HCT116 (cell line): ENCODE measurements around the gene FGFR3. TPM values are rescaled to one million over a fixed set of nuclear protein-coding genes. Genes with fewer than 3 reads are reported as not detected.

Experiments
- ATAC-seq: fragments of 200-7000 bp; cut with Tn5 transposase; 2 replicates; pipeline ENCODE4 v1.9.1; 2020; ENCODE audit warnings: mild to moderate bottlenecking, moderate library complexity
- BruUV-seq: library from RNA; stranded (reverse); fragments of 400-500 nt; replicated peaks from 2 replicates; lab custom pipeline; 2021; lab: Mats Ljungman, UMichigan
- CTCF ChIA-PET: fragments of 300-600 bp; sonication (Branson Sonifier 250); formaldehyde crosslinking; loops from one replicate; lab custom pipeline; 2021; ENCODE audit warnings: antibody characterized with exemption; lab: Charles Lee
- POLR2A ChIA-PET: fragments of 300-600, 350-600 bp; sonication (Branson Sonifier 250); formaldehyde crosslinking; loops from one replicate; lab custom pipeline; 2021; ENCODE audit warnings: antibody characterized with exemption; lab: Charles Lee
- RAD21 ChIA-PET, 2 experiments: fragments of 300-600 bp; sonication (Branson Sonifier 250); formaldehyde crosslinking; loops; one replicate each; lab custom pipeline; 2023; ENCODE audit warnings: low total read pairs in 2 of 2; ENCODE audit not compliant: uncharacterized antibody in 2 of 2, unreplicated experiment in 2 of 2, low non-redundant PET in 1 of 2; lab: Charles Lee
- DNase-seq: peaks from one replicate; pipeline ENCODE4 v3.0.0-alpha.2; 2010; ENCODE audit warnings: low read depth, low spot score
- H2AFZ ChIP-seq: fragments of 200-600 bp; shearing (Covaris generic), sonication (generic); 2 replicates; pipeline ENCODE4 v1.6.1; 2017; ENCODE audit warnings: low read depth, mixed run types, mixed read lengths, antibody characterized with exemption, low read length; ENCODE audit not compliant: poor library complexity, severe bottlenecking
- H3K27ac ChIP-seq: 2 replicates; pipeline ENCODE4 v1.5.1; 2012; ENCODE audit warnings: low read depth, low read length
- H3K27me3 ChIP-seq: fragments of 200-600 bp; sonication (generic); 2 replicates; pipeline ENCODE4 v1.6.1; 2016; ENCODE audit warnings: mixed run types, low read length, mixed read lengths; ENCODE audit not compliant: insufficient read depth
- H3K36me3 ChIP-seq, 2 experiments: fragments of 200-500 bp in 1 of 2; fragments of 200-600 bp in 1 of 2; sonication (Bioruptor generic) in 1 of 2; sonication (generic) in 1 of 2; 2 replicates each; pipeline versions ENCODE4 v1.5.1 to v1.6.1; 2014 to 2016; ENCODE audit warnings: low read length in 2 of 2, inconsistent platforms in 1 of 2, mixed read lengths in 1 of 2, mixed run types in 1 of 2; ENCODE audit not compliant: insufficient read depth in 2 of 2, control insufficient read depth in 1 of 2
- H3K4me1 ChIP-seq, 2 experiments: fragments of 200-600 bp in 1 of 2; sonication (generic) in 1 of 2; 2 replicates each; pipeline versions ENCODE4 v1.5.1 to v1.6.1; 2012 to 2017; ENCODE audit warnings: low read length in 2 of 2, inconsistent platforms in 1 of 2, mild to moderate bottlenecking in 1 of 2, mixed read lengths in 1 of 2, mixed run types in 1 of 2, moderate library complexity in 1 of 2; ENCODE audit not compliant: insufficient read depth in 2 of 2, control insufficient read depth in 1 of 2
- H3K4me2 ChIP-seq: fragments of 200-600 bp; sonication (generic); 2 replicates; pipeline ENCODE4 v1.6.1; 2017; ENCODE audit warnings: mixed run types, low read length, mixed read lengths
- H3K4me3 ChIP-seq, 2 experiments: fragments of 200-600 bp in 1 of 2; sonication (generic) in 1 of 2; replicated peaks in 1 of 2; 2 replicates each; pipeline ENCODE4 v1.5.1; 2011 to 2016; ENCODE audit warnings: low read length in 2 of 2, control low read depth in 1 of 2, low read depth in 1 of 2, mild to moderate bottlenecking in 1 of 2, mixed read lengths in 1 of 2, mixed run types in 1 of 2
- H3K79me2 ChIP-seq: fragments of 200-600 bp; sonication (generic); 2 replicates; pipeline ENCODE4 v1.6.1; 2017; ENCODE audit warnings: mild to moderate bottlenecking, mixed run types, low read length, moderate library complexity, mixed read lengths; ENCODE audit not compliant: insufficient read depth
- H3K9ac ChIP-seq: fragments of 200-600 bp; sonication (generic); 2 replicates; pipeline ENCODE4 v1.6.1; 2016; ENCODE audit warnings: low read length, mixed read lengths
- H3K9me2 ChIP-seq: fragments of 200-600 bp; sonication (generic), shearing (Covaris generic); 2 replicates; pipeline ENCODE4 v1.6.1; 2017; ENCODE audit warnings: mixed run types, mild to moderate bottlenecking, moderate library complexity; ENCODE audit not compliant: insufficient read depth
- H3K9me3 ChIP-seq, 2 experiments: fragments of 200-500 bp in 1 of 2; fragments of 200-600 bp in 1 of 2; sonication (Bioruptor generic) in 1 of 2; sonication (generic) in 1 of 2; 2 replicates each; pipeline ENCODE4 v1.6.1; 2014 to 2017; ENCODE audit warnings: low read length in 2 of 2, mixed read lengths in 2 of 2, inconsistent platforms in 1 of 2, low read depth in 1 of 2, mild to moderate bottlenecking in 1 of 2, mixed run types in 1 of 2, moderate library complexity in 1 of 2; ENCODE audit not compliant: control insufficient read depth in 1 of 2, insufficient read depth in 1 of 2
- H4K20me1 ChIP-seq: fragments of 200-600 bp; sonication (generic), shearing (Covaris generic); 2 replicates; pipeline ENCODE4 v1.6.1; 2017; ENCODE audit warnings: mixed run types, mild to moderate bottlenecking, moderate library complexity; ENCODE audit not compliant: insufficient read depth
- POLR2A ChIP-seq: IDR thresholded peaks from 2 replicates; pipeline ENCODE4 v1.7.0; 2011; ENCODE audit warnings: borderline replicate concordance; ENCODE audit not compliant: insufficient read depth, insufficient read length; ENCODE audit errors: extremely low read depth
- RAD21 ChIP-seq: IDR thresholded peaks from 2 replicates; pipeline ENCODE4 v1.6.1; 2012; ENCODE audit warnings: low read depth, mild to moderate bottlenecking
- SP1 ChIP-seq: IDR thresholded peaks from 2 replicates; pipeline ENCODE4 v1.6.1; 2012; ENCODE audit warnings: low read depth
- intact Hi-C: fragments of 100-400 bp; cut with micrococcal nuclease; formaldehyde crosslinking; loops from 2 replicates; pipeline ENCODE4 v1.10.0; 2022
- total RNA-seq: library from RNA; stranded (reverse); gene quantifications from one replicate; pipeline ENCODE4 v1.2.1, GENCODE V29; 2021; ENCODE audit not compliant: unreplicated experiment
- TF ChIP-seq, protein P1 (sequence below), 3 experiments: fragments of 200-600 bp in 1 of 3; sonication (generic) in 1 of 3; IDR thresholded peaks in 2 of 3; conservative IDR thresholded peaks in 1 of 3; 2 replicates each; pipeline ENCODE4 v1.5.1; 2012 to 2017; ENCODE audit warnings: low read depth in 2 of 3, low read length in 2 of 3, antibody characterized with exemption in 1 of 3, borderline replicate concordance in 1 of 3, control low read depth in 1 of 3, mild to moderate bottlenecking in 1 of 3, mixed read lengths in 1 of 3, mixed run types in 1 of 3, moderate library complexity in 1 of 3; ENCODE audit not compliant: insufficient read depth in 1 of 3
- TF ChIP-seq, protein P2 (sequence below): IDR thresholded peaks from 2 replicates; pipeline ENCODE4 v1.6.1; 2012; ENCODE audit warnings: low read depth

The FGFR3 gene
- total RNA-seq, 1 experiment from 2014 or later: 31.7 TPM

DNA sequence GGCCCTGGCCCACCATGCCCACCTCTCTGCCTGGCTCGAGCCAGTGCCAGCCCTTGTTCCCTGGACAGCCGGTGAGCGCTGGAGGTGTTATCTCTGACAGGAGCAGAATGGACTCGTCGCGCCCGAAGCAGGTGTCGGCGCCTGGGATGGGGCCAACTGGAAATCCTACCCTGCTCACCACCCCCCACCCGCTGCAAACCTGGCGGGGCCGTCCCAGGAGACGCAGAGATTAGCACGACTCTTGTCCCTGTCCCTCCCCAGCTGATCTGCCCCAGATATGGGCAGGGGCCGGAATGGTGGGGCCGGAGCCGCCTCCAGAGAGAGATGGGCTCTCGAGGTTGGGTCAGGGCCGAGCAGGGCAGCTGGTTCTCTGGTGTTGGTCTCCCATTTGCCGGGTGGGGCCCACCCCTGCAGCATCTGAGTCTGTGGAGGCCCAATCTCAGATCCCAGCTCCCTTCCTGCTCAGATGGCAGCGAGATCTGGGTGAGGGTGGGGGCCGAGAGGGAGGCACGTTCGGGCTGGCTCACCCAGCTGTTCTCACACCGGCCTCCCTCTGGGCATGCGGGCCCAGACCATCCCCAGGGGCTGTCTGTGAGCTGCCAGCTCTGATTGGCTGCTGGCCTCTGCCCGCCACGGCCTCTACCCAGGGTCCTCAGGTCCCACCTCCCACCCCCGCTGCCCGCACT lies 20.1 kb upstream of the FGFR3 start:
- Histone ChIP-seq H3K27ac (no peak overlapping the region), H3K9me3 (no peaks in the 10 kb centered on the region), H2AFZ (no peak overlapping the region), H3K9ac (no peak overlapping the region), H3K27me3 (no peaks in the 10 kb centered on the region), H4K20me1 (no peaks in the 10 kb centered on the region), H3K9me2 (no peaks in the 10 kb centered on the region), H3K4me1 (peaks cover 15 to 20% of the 10 kb centered on the region in 2 experiments), H3K4me3 (no peak overlapping the region), H3K4me2 (no peak overlapping the region), H3K79me2 (no peaks in the 10 kb centered on the region), H3K36me3 (no peaks in the 10 kb centered on the region)
- intact Hi-C loops: no loop called here
- no TSS peak for BruUV-seq
- RAD21 ChIA-PET: no interaction called here
- TF ChIP-seq SP1 (no peak), POLR2A (no peak), RAD21 (no peak)
- TF ChIP-seq, protein P1, sequence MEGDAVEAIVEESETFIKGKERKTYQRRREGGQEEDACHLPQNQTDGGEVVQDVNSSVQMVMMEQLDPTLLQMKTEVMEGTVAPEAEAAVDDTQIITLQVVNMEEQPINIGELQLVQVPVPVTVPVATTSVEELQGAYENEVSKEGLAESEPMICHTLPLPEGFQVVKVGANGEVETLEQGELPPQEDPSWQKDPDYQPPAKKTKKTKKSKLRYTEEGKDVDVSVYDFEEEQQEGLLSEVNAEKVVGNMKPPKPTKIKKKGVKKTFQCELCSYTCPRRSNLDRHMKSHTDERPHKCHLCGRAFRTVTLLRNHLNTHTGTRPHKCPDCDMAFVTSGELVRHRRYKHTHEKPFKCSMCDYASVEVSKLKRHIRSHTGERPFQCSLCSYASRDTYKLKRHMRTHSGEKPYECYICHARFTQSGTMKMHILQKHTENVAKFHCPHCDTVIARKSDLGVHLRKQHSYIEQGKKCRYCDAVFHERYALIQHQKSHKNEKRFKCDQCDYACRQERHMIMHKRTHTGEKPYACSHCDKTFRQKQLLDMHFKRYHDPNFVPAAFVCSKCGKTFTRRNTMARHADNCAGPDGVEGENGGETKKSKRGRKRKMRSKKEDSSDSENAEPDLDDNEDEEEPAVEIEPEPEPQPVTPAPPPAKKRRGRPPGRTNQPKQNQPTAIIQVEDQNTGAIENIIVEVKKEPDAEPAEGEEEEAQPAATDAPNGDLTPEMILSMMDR (IDR thresholded peaks at IDR 0.05 in 2 of 3, conservative IDR thresholded peaks at IDR 0.05 in 1 of 3; ENCODE audit: borderline replicate concordance in 1 of 3, insufficient read depth in 1 of 3, low read depth in 2 of 3, low read length in 2 of 3): no peak
- TF ChIP-seq, protein P2, sequence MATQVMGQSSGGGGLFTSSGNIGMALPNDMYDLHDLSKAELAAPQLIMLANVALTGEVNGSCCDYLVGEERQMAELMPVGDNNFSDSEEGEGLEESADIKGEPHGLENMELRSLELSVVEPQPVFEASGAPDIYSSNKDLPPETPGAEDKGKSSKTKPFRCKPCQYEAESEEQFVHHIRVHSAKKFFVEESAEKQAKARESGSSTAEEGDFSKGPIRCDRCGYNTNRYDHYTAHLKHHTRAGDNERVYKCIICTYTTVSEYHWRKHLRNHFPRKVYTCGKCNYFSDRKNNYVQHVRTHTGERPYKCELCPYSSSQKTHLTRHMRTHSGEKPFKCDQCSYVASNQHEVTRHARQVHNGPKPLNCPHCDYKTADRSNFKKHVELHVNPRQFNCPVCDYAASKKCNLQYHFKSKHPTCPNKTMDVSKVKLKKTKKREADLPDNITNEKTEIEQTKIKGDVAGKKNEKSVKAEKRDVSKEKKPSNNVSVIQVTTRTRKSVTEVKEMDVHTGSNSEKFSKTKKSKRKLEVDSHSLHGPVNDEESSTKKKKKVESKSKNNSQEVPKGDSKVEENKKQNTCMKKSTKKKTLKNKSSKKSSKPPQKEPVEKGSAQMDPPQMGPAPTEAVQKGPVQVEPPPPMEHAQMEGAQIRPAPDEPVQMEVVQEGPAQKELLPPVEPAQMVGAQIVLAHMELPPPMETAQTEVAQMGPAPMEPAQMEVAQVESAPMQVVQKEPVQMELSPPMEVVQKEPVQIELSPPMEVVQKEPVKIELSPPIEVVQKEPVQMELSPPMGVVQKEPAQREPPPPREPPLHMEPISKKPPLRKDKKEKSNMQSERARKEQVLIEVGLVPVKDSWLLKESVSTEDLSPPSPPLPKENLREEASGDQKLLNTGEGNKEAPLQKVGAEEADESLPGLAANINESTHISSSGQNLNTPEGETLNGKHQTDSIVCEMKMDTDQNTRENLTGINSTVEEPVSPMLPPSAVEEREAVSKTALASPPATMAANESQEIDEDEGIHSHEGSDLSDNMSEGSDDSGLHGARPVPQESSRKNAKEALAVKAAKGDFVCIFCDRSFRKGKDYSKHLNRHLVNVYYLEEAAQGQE: no peak
- no peak for DNase-seq
- CTCF ChIA-PET: interaction anchor here (1.1 kb wide), 1 partner anchor 10 kb away, joined by 3 read pairs; no protein-coding TSS in a partner anchor
- POLR2A ChIA-PET: no interaction called here
- no peak for ATAC-seq
